GM19395 (cell line): ENCODE data around the gene MRPL58.
A peak's percentile ranks its signal among the peaks of the same experiment; 100 is the strongest.
"Not testable (repeated sequence)": the region's sequence is repeated elsewhere in the genome, so short reads cannot be mapped to it uniquely, and the experiment has no call there.

Experiments
- ATAC-seq: cut with Tn5 transposase; IDR thresholded peaks from one replicate; pipeline ENCODE4 v1.9.1; 2021; ENCODE audit warnings: mild to moderate bottlenecking, moderate library complexity; ENCODE audit not compliant: unreplicated experiment

The MRPL58 gene

DNA sequence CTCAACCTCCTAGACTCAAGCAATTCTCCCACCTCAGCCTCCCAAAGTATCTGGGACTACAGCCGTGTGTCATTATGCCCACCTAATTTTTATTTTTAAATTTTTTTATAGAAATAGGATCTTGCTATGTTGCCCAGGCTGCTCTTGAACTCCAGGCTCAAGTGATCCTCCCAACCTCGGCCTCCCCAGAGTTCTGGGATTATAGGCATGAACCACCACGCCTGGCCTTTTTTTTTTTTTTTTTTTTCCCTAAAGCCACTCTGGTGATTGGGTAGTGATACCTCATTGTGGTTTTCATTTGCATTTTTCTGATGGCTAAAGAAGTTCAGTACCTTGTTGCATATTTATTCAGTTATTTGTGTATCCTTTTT, 26.3 kb upstream of the MRPL58 start:
- no peak for ATAC-seq

- peak; percentile 88 for ATAC-seq
Measured at GRCh38 chr17:74987418-74987908, 25.0 kb upstream of the MRPL58 start, which contains the start of gene CDR2L. CDR2L (plus strand) TSS chr17:74987632; CDS start chr17:74988044, 412 bp downstream.

- peak; percentile 35 for ATAC-seq
Measured at GRCh38 chr17:74987909-74988711, 24.4 kb upstream of the MRPL58 start.

GRCh38 chr17:74990581-74991105, 21.8 kb upstream of the MRPL58 start:
- no peak for ATAC-seq

GRCh38 chr17:74992223-74992622, 20.2 kb upstream of the MRPL58 start:
- no peak for ATAC-seq

GRCh38 chr17:74994440-74994839, 18.0 kb upstream of the MRPL58 start:
- no peak for ATAC-seq

- no peak for ATAC-seq
Measured at GRCh38 chr17:74995847-74996246, 16.6 kb upstream of the MRPL58 start.

DNA sequence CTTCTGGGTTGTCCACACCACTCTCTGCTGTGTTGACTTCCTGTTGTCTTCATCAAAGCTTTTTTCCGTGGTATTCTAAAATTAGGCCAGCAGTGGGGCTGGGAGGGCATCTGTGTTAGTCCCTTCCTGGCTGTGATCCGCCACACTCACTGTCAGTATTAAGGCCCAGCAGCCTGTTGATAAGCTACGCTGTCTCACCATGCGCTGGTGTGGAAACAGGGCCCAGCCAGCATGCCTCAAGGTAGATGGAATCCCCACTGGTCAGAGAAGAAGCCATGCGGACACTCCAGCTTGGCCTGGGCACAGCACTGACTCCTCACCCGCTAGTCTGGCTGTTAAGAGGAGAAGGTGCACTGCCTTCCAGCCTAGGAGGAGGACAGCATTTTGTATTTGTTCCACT, 13.7 kb upstream of the MRPL58 start:
- ATAC-seq = no peak

DNA sequence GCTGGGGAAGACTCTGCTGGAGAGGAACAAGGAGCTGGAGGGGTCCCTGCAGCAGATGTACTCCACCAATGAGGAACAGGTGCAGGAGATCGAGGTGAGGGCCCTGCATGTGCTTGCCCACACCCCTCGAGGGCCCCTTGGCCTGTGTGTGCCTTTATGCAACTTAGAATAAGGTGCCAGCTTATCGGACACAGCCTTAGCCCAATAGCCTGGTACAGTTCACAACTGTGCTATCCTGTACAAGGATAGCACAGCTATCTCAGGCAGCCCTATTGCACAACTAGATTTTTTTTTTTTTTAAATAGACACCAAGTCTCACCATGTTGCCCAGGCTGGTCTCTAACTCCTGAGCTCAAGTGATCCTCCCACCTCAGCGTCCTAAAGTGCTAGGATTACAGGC, 12.9 kb upstream of the MRPL58 start:
- ATAC-seq = no peak

- no peak for ATAC-seq
Measured at GRCh38 chr17:75001915-75002843, 10.3 kb upstream of the MRPL58 start.

DNA sequence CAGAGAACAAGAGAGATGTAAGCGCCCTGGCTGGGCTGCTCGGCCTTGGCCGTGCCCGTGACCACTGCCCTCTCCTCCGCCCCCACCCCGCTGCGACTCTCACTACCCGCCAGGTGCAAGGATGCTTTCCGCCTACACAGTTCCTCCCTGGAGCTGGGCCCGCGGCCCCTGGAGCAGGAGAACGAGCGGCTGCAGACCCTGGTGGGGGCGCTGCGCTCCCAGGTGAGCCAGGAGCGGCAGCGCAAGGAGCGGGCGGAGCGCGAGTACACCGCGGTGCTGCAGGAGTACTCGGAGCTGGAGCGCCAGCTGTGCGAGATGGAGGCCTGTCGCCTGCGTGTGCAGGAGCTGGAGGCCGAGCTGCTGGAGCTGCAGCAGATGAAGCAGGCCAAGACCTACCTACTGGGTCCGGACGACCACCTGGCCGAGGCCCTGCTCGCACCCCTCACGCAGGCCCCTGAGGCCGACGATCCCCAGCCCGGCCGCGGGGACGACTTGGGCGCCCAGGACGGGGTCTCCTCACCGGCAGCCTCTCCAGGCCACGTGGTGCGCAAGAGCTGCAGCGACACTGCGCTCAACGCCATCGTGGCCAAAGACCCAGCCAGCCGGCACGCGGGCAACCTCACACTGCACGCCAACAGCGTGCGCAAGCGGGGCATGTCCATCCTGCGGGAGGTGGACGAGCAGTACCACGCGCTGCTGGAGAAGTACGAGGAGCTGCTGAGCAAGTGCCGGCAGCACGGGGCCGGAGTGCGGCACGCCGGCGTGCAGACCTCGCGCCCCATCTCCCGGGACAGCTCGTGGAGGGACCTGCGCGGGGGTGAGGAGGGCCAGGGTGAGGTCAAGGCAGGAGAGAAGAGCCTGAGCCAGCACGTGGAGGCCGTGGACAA, 9.2 kb upstream of the MRPL58 start:
- ATAC-seq = no peak

- no peak for ATAC-seq
Measured at GRCh38 chr17:75003957-75004355, 8.5 kb upstream of the MRPL58 start.

- ATAC-seq = no peak
Measured at GRCh38 chr17:75004371-75004770, 8.1 kb upstream of the MRPL58 start.

GRCh38 chr17:75005291-75005690, 7.2 kb upstream of the MRPL58 start:
- no peak for ATAC-seq

DNA sequence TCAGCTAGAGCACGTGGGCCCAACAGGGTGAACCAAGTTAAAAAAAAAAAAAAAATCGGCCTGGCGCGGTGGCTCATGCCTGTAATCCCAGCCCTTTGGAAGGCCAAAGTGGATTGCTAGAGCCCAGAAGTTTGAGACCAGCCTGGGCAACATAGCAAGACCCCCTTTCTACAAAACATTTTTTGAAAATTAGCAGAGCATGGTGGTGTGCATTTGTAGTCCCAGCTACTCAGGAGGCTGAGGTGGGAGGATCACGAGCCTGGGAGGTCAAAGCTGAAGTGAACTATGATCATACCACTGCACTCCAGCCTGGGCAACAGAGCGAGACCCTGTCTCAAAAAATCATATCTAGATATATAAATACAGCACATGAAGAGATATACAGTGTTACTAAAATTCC, 6.4 kb upstream of the MRPL58 start:
- ATAC-seq = not testable (repeated sequence)

DNA sequence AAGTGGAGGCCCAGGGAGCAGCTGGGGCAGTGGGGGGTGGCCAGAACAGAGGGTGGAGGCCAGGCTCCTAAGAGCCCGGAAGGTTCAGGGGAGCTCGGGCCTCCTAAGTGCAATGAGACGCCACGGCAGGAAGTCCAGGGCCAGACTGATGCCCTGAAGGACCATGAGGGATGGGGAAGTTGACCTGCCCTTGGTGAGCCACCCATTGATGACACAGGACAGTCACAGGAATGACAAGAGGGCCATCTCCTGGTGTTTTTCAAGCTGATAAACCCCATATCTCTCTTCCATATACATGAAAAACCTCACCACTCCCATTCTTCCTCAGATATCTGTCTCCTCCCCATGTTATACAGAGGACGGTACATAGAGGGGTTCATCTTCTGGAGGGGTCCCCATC, 5.8 kb upstream of the MRPL58 start:
- ATAC-seq = no peak

DNA sequence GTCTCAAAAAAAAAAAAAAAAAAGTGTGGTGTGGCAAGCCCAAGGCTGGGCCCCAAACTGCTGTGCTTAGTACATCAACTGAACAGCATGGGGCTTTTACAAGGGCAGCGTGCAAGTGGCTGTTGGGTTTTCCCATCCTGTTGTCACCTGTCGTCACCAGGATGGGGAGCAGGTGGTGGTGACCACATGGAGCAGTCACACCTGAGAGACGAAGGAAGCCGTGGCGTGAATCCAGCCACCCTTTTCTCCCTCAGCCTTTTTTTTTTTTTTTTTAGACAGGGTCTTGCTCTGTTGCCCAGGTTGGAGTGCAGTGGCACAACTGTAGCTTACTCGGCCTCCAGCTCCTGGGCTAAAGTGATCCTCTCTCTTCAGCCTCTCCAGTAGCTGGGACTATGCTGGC, 4.1 kb upstream of the MRPL58 start:
- no peak for ATAC-seq

- ATAC-seq = no peak
Measured at GRCh38 chr17:75009139-75009724, 3.2 kb upstream of the MRPL58 start.

DNA sequence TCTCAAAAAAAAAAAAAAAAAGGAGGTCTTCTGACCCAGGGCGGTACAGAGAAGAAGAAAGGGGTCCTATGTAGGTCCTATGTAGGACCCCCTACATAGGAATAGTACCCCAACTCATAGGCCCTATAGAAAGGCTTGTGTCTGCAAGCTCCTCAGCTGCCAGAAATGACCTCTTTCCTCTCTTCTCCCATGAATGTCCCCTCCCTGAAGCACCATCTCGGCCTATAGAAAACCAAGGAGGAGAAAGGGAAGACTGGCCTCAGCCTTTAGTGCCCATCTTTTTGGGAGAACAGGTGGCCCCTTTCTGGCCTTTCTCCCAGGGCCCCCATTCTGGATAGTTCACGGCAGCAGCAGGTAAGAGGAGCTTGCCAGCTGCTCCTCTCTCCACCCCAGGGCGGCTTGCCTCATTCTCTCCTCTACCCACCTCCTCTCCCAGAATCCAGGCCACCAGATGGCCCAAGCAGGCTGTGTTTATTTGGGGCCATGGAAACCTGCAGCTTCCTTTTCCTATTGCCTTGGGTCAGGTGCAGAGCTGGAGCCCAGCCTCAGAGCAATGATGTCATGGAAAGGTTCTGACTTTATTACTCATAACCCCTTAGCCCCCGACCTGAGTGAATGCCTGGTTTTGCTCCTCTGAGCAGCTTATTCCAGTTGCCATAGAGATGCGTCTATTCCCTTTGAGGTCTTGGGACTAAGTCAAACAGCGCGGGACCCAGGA, 1.6 kb upstream of the MRPL58 start:
- no peak for ATAC-seq
